Measurements from ENCODE around the gene FGD1. TPM values are rescaled to one million over a fixed set of nuclear protein-coding genes. Genes with fewer than 3 reads are reported as not detected.

FGD1 gene
- total and polyA plus RNA-seq, 2 of the 8 experiments (the other 6 are each of a cell fraction or from before 2014, with no cell fraction given) = 6.8 to 34.9 TPM

- Histone ChIP-seq H3K23me2 (ENCODE audit: low read depth, low read length) (no peaks in the 10 kb centered on the region), H2AK5ac (ENCODE audit: low read depth, low read length) (no peak overlapping the region), H3K4me3 (ENCODE audit: extremely low read depth in 1 of 4, insufficient read depth in 2 of 4, low read depth in 3 of 4, low read length in 4 of 4) (no peak overlapping the region), H4K5ac (ENCODE audit: insufficient read length, low read depth, low read length) (no peak overlapping the region), H3K9ac (replicated peaks in 1 of 4; ENCODE audit: extremely low read depth in 1 of 4, low read depth in 3 of 4, low read length in 3 of 4) (no peak overlapping the region), H3K56ac (replicated peaks; ENCODE audit: insufficient read length, low read depth, low read length) (no peak overlapping the region), H3K14ac (ENCODE audit: insufficient read length) (no peak overlapping the region), H3K23ac (ENCODE audit: insufficient read length) (no peak overlapping the region), H3K4me1 (replicated peaks in 1 of 4; ENCODE audit: control insufficient read depth in 3 of 4, insufficient read depth in 4 of 4, low read length in 3 of 4) (no peaks in the 10 kb centered on the region), H2BK15ac (ENCODE audit: low read length) (no peak overlapping the region), H4K91ac (replicated peaks; ENCODE audit: insufficient read length, low read length) (no peak overlapping the region), H2BK20ac (ENCODE audit: low read length) (no peak overlapping the region), H2BK5ac (ENCODE audit: low read depth, low read length) (no peak overlapping the region), H3K27ac (ENCODE audit: low read depth, low read length) (no peak overlapping the region), H2AFZ (ENCODE audit: low read length) (no peak overlapping the region), H2BK12ac (ENCODE audit: low read depth, low read length) (no peak overlapping the region), H3K4ac (replicated peaks; ENCODE audit: insufficient read length, low read depth, low read length) (no peak overlapping the region), H3K36me3 (ENCODE audit: control insufficient read depth in 2 of 4, insufficient read depth in 4 of 4, low read length in 3 of 4) (no peaks in the 10 kb centered on the region), H2BK120ac (replicated peaks; ENCODE audit: low read depth, low read length) (no peak overlapping the region), H4K8ac (ENCODE audit: extremely low read depth, insufficient read depth, low read length) (no peak overlapping the region), H3K79me1 (ENCODE audit: low read depth, low read length) (no peaks in the 10 kb centered on the region), H3K18ac (ENCODE audit: extremely low read depth, low read length) (no peak overlapping the region), H3K79me2 (ENCODE audit: control insufficient read depth in 1 of 2, insufficient read depth in 2 of 2, low read length in 2 of 2) (no peaks in the 10 kb centered on the region), H3K27me3 (replicated peaks in 1 of 4; ENCODE audit: control insufficient read depth in 3 of 4, extremely low read depth in 1 of 4, insufficient read depth in 3 of 4, low read length in 3 of 4) (no peaks in the 10 kb centered on the region), H3K9me3 (ENCODE audit: insufficient read depth in 2 of 2, low read depth in 1 of 2, low read length in 1 of 2) (no peaks in the 10 kb centered on the region), H3K4me2 (ENCODE audit: insufficient read depth in 1 of 2, low read depth in 2 of 2, low read length in 2 of 2) (no peak overlapping the region), H4K20me1 (replicated peaks in 1 of 2; ENCODE audit: control insufficient read depth in 1 of 2, insufficient read depth in 2 of 2, low read length in 2 of 2) (no peaks in the 10 kb centered on the region)
- TF ChIP-seq CHD1 (IDR thresholded peaks at IDR 0.05; ENCODE audit: low read depth, low read length) = no peak
- no peak for TF ChIP-seq YY1 (IDR thresholded peaks at IDR 0.05; ENCODE audit: low read depth, low read length)
- no peak for TF ChIP-seq CTBP2 (IDR thresholded peaks at IDR 0.05; ENCODE audit: borderline replicate concordance, insufficient read depth, insufficient read length, low read length)
- TF ChIP-seq TEAD4 (IDR thresholded peaks at IDR 0.05; ENCODE audit: low read depth, low read length) = no peak
- TF ChIP-seq CREB1 (IDR thresholded peaks at IDR 0.05) = no peak
- TF ChIP-seq SAP30 (IDR thresholded peaks at IDR 0.05; ENCODE audit: insufficient read depth, insufficient replicate concordance, low read length) = no peak
- TF ChIP-seq GTF2F1 (IDR thresholded peaks at IDR 0.05; ENCODE audit: borderline replicate concordance, low read depth, low read length) = no peak
- TF ChIP-seq RAD21 (IDR thresholded peaks at IDR 0.05 in 1 of 2, conservative IDR thresholded peaks at IDR 0.05 in 1 of 2; ENCODE audit: low read depth in 2 of 2, low read length in 2 of 2) = no peak
- FAIRE-seq = no peak
- ChIA-PET POLR2A (ENCODE audit: partially characterized antibody) (interaction anchor here (0.6 kb wide), 1 partner anchor 386 kb away, joined by 3 read pairs; the partner anchor contains the start of gene PHF8), CTCF (ENCODE audit: partially characterized antibody) (interaction anchor here (1.7 kb wide), 1 partner anchor 16 kb away, joined by 4 read pairs; no protein-coding TSS in a partner anchor)
- no peak for DNase-seq (ENCODE audit: low read depth in 1 of 2, low spot score in 2 of 2)
Observed at GRCh38 chrX:54430519-54430918, 65.5 kb downstream of the FGD1 start.
